Measurements from ENCODE around the gene GPR139.

Gene GPR139

DNA sequence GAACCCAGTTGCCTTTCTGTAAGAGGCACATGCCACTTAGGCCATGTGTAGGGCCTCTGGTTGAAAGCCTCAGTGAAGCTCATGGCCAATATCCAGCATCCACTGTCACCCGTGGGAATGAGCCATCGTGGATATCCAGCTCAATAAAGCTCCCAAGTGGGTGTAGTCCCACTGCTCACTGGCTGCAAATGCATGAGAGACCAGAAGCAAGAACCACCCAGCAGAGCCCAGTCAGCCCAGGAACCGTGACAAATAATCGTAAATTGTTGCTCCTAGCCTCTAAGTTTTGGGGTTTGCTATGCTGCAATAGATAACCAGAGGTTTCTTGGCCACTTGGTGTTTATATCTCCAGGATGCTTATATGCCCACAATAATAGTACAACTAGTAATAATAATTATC, 33.7 kb downstream of the GPR139 start:
- Histone ChIP-seq H3K23ac (ENCODE audit: low read length in 2 of 2) (no peak overlapping the region), H3K79me1 (replicated peaks; ENCODE audit: low read length, poor library complexity, severe bottlenecking) (no peaks in the 10 kb centered on the region), H2BK5ac (ENCODE audit: low read depth, low read length, poor library complexity, severe bottlenecking) (no peak overlapping the region), H4K8ac (ENCODE audit: low read length) (no peak overlapping the region), H3K18ac (ENCODE audit: low read depth in 1 of 2, low read length in 2 of 2) (no peak overlapping the region), H3K4me2 (ENCODE audit: low read length, poor library complexity, severe bottlenecking) (no peak overlapping the region), H4K91ac (ENCODE audit: low read length) (no peak overlapping the region), H3K14ac (ENCODE audit: low read length in 2 of 2) (no peak overlapping the region), H3K9ac (ENCODE audit: low read length) (no peak overlapping the region), H3K4ac (ENCODE audit: low read depth in 1 of 2, low read length in 2 of 2) (no peak overlapping the region), H2AFZ (ENCODE audit: low read depth, low read length) (no peak overlapping the region), H2BK120ac (ENCODE audit: low read depth, low read length) (no peak overlapping the region), H3K4me3 (ENCODE audit: insufficient read depth in 1 of 2, low read depth in 1 of 2, low read length in 2 of 2) (no peak overlapping the region), H3K27ac (ENCODE audit: low read length, poor library complexity, severe bottlenecking) (no peak overlapping the region), H3K4me1 (ENCODE audit: control insufficient read depth, insufficient read depth, low read depth, low read length) (no peaks in the 10 kb centered on the region), H3K27me3 (ENCODE audit: control insufficient read depth in 1 of 2, insufficient read depth in 1 of 2, low read length in 2 of 2) (no peaks in the 10 kb centered on the region), H2AK5ac (ENCODE audit: low read length, severe bottlenecking) (no peak overlapping the region), H2BK15ac (ENCODE audit: low read depth, poor library complexity, severe bottlenecking) (no peak overlapping the region), H3K36me3 (ENCODE audit: control insufficient read depth in 1 of 2, insufficient read depth in 2 of 2, low read depth in 1 of 2, low read length in 2 of 2) (no peaks in the 10 kb centered on the region), H2BK12ac (ENCODE audit: low read length in 2 of 2) (no peak overlapping the region), H3K9me3 (ENCODE audit: control insufficient read depth, low read length) (no peaks in the 10 kb centered on the region)
- WGBS, result 91% methylated on average over 2 of the region's 4 CpGs
- no peak for DNase-seq

DNA sequence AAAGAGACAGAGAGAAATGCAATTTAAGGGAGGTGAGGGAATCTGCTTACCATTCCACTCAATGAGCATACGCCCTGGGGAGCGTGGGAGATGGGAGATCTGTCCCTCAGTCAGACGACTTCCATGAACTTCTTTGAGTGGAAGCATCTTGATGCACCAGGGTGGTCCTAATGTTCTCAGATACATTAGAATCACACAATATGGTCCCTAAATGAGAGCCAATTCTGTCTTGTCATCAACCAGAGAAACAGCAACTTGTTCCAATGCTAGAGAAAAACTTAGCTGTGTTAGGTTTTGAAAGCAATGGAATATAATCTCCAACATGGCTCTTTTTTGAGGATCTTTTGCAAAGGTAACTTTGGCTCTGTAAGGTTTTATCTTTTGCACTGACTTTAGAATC, 44.1 kb downstream of the GPR139 start:
- Histone ChIP-seq H4K8ac (ENCODE audit: low read length) (no peak overlapping the region), H3K9ac (ENCODE audit: low read length) (no peak overlapping the region), H3K79me1 (replicated peaks; ENCODE audit: low read length, poor library complexity, severe bottlenecking) (no peaks in the 10 kb centered on the region), H2AK5ac (ENCODE audit: low read length, severe bottlenecking) (no peak overlapping the region), H3K4me2 (ENCODE audit: low read length, poor library complexity, severe bottlenecking) (no peak overlapping the region), H3K4me1 (ENCODE audit: control insufficient read depth, insufficient read depth, low read depth, low read length) (no peaks in the 10 kb centered on the region), H2BK5ac (ENCODE audit: low read depth, low read length, poor library complexity, severe bottlenecking) (no peak overlapping the region), H3K4ac (ENCODE audit: low read depth in 1 of 2, low read length in 2 of 2) (no peak overlapping the region), H3K36me3 (ENCODE audit: control insufficient read depth in 1 of 2, insufficient read depth in 2 of 2, low read depth in 1 of 2, low read length in 2 of 2) (no peaks in the 10 kb centered on the region), H3K9me3 (ENCODE audit: control insufficient read depth, low read length) (peaks cover 8% of the 10 kb centered on the region), H2BK120ac (ENCODE audit: low read depth, low read length) (no peak overlapping the region), H4K91ac (ENCODE audit: low read length) (no peak overlapping the region), H3K23ac (ENCODE audit: low read length in 2 of 2) (no peak overlapping the region), H2AFZ (ENCODE audit: low read depth, low read length) (no peak overlapping the region), H3K27me3 (ENCODE audit: control insufficient read depth in 1 of 2, insufficient read depth in 1 of 2, low read length in 2 of 2) (no peaks in the 10 kb centered on the region), H3K14ac (ENCODE audit: low read length in 2 of 2) (no peak overlapping the region), H2BK15ac (ENCODE audit: low read depth, poor library complexity, severe bottlenecking) (no peak overlapping the region), H3K4me3 (ENCODE audit: insufficient read depth in 1 of 2, low read depth in 1 of 2, low read length in 2 of 2) (no peak overlapping the region), H2BK12ac (ENCODE audit: low read length in 2 of 2) (no peak overlapping the region), H3K18ac (ENCODE audit: low read depth in 1 of 2, low read length in 2 of 2) (no peak overlapping the region), H3K27ac (ENCODE audit: low read length, poor library complexity, severe bottlenecking) (no peak overlapping the region)
- WGBS, result 74% methylated on average over 3 of the region's 3 CpGs
- no peak for DNase-seq

DNA sequence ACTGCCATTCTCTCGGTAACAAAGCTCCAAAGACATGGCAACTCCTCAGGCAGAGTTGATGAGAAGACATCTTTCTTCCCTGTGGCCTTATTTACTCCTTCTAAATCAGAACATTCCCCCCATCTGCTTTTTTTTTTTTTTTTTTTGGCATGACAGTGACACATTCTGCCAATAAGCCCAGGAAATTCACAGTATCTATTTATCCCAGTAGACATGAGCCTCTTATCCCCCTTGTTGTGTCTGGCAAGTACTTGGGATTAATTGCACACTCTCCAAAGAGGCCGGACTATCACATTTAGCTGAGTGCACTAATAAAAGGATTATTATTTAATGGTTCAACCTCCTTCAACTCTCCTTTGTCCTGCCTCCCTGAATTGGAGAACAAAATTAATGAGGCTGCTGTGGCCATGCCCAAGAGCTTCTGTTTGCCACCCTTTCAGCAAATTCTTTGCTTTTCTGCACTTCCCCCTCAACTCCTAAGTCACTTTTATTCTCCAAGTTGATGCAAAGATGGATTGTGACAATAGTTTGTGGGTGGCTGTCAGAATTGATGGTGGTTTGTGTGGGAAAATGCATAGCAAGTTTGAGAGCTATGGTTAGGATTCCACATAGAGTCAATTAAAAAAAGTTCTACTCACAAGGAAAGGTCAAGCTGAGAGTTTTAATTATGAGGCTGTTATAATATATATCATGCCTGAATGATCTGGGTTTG, 47.2 kb downstream of the GPR139 start:
- H2BK120ac ChIP-seq (ENCODE audit: low read depth, low read length), result no peak overlapping the region
- 37% methylated on average over 1 of the region's 2 CpGs for WGBS

DNA sequence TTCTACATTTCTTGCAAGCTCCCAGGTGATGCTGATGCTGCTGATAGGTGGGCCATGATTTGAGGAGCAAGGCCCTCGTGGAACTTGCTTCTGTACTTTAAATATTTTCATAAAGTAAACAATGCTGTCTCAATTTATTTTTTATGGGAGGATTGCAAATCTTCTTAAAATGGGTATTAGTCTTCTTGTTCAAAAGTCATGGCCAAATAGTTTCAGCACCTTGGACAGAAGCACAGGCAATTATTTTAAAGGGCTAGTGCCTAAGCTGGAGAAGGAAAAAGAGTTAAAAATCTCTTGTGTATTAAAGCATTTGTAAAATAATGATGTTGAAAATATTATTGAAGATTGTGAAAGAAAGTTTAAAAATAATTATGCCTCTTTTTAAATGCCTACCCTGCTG, 50.5 kb downstream of the GPR139 start:
- no peak overlapping the region for H3K27ac ChIP-seq (ENCODE audit: low read length, poor library complexity, severe bottlenecking)
- H4K91ac ChIP-seq (ENCODE audit: low read length), result no peak overlapping the region
- peak; percentile 1 for DNase-seq

More for the DNA sequence above, 47.2 kb downstream of the GPR139 start:
- Histone ChIP-seq H3K4me1 (ENCODE audit: control insufficient read depth, insufficient read depth, low read depth, low read length) (no peaks in the 10 kb centered on the region), H3K4me2 (ENCODE audit: low read length, poor library complexity, severe bottlenecking) (no peak overlapping the region), H3K27me3 (ENCODE audit: control insufficient read depth in 1 of 2, insufficient read depth in 1 of 2, low read length in 2 of 2) (no peaks in the 10 kb centered on the region), H3K4ac (ENCODE audit: low read depth in 1 of 2, low read length in 2 of 2) (no peak overlapping the region), H2BK15ac (ENCODE audit: low read depth, poor library complexity, severe bottlenecking) (no peak overlapping the region), H3K18ac (ENCODE audit: low read depth in 1 of 2, low read length in 2 of 2) (no peak overlapping the region), H3K36me3 (ENCODE audit: control insufficient read depth in 1 of 2, insufficient read depth in 2 of 2, low read depth in 1 of 2, low read length in 2 of 2) (no peaks in the 10 kb centered on the region), H3K14ac (ENCODE audit: low read length in 2 of 2) (no peak overlapping the region), H2BK5ac (ENCODE audit: low read depth, low read length, poor library complexity, severe bottlenecking) (no peak overlapping the region), H2AFZ (ENCODE audit: low read depth, low read length) (no peak overlapping the region), H3K27ac (ENCODE audit: low read length, poor library complexity, severe bottlenecking) (no peak overlapping the region), H2AK5ac (ENCODE audit: low read length, severe bottlenecking) (no peak overlapping the region), H2BK12ac (ENCODE audit: low read length in 2 of 2) (no peak overlapping the region), H4K8ac (ENCODE audit: low read length) (no peak overlapping the region), H3K4me3 (ENCODE audit: insufficient read depth in 1 of 2, low read depth in 1 of 2, low read length in 2 of 2) (no peak overlapping the region), H4K91ac (ENCODE audit: low read length) (no peak overlapping the region), H3K9me3 (ENCODE audit: control insufficient read depth, low read length) (peaks cover under 1% of the 10 kb centered on the region), H3K79me1 (replicated peaks; ENCODE audit: low read length, poor library complexity, severe bottlenecking) (no peaks in the 10 kb centered on the region), H3K23ac (ENCODE audit: low read length in 2 of 2) (no peak overlapping the region), H3K9ac (ENCODE audit: low read length) (no peak overlapping the region)
- DNase-seq, result no peak

More for the DNA sequence above, 50.5 kb downstream of the GPR139 start:
- Histone ChIP-seq H2BK12ac (ENCODE audit: low read length in 2 of 2) (no peak overlapping the region), H2BK120ac (ENCODE audit: low read depth, low read length) (no peak overlapping the region), H3K9ac (ENCODE audit: low read length) (no peak overlapping the region), H3K9me3 (ENCODE audit: control insufficient read depth, low read length) (no peaks in the 10 kb centered on the region), H4K8ac (ENCODE audit: low read length) (no peak overlapping the region), H3K4me3 (ENCODE audit: insufficient read depth in 1 of 2, low read depth in 1 of 2, low read length in 2 of 2) (no peak overlapping the region), H3K36me3 (ENCODE audit: control insufficient read depth in 1 of 2, insufficient read depth in 2 of 2, low read depth in 1 of 2, low read length in 2 of 2) (no peaks in the 10 kb centered on the region), H3K4me1 (ENCODE audit: control insufficient read depth, insufficient read depth, low read depth, low read length) (no peaks in the 10 kb centered on the region), H3K27me3 (ENCODE audit: control insufficient read depth in 1 of 2, insufficient read depth in 1 of 2, low read length in 2 of 2) (no peaks in the 10 kb centered on the region), H3K4ac (ENCODE audit: low read depth in 1 of 2, low read length in 2 of 2) (no peak overlapping the region), H2AK5ac (ENCODE audit: low read length, severe bottlenecking) (no peak overlapping the region), H3K23ac (ENCODE audit: low read length in 2 of 2) (no peak overlapping the region), H2BK15ac (ENCODE audit: low read depth, poor library complexity, severe bottlenecking) (no peak overlapping the region), H2AFZ (ENCODE audit: low read depth, low read length) (no peak overlapping the region), H2BK5ac (ENCODE audit: low read depth, low read length, poor library complexity, severe bottlenecking) (no peak overlapping the region), H3K79me1 (replicated peaks; ENCODE audit: low read length, poor library complexity, severe bottlenecking) (no peaks in the 10 kb centered on the region), H3K18ac (ENCODE audit: low read depth in 1 of 2, low read length in 2 of 2) (no peak overlapping the region), H3K14ac (ENCODE audit: low read length in 2 of 2) (no peak overlapping the region), H3K4me2 (ENCODE audit: low read length, poor library complexity, severe bottlenecking) (no peak overlapping the region)
- no CpG with 5 or more reads among the region's 1 CpG for WGBS
